Loucy (cell line): ENCODE data around the gene MTURN.

Experiments
- EZH2phosphoT487 ChIP-seq: fragments of 200-600 bp; IDR thresholded peaks from 2 replicates; pipeline ENCODE4 v1.6.1; 2018; ENCODE audit warnings: antibody characterized with exemption, mild to moderate bottlenecking, moderate library complexity, borderline replicate concordance
- TF ChIP-seq, protein P1 (sequence below): fragments of 200-600 bp; sonication (generic); conservative IDR thresholded peaks from 2 replicates; pipeline ENCODE4 v1.5.1; 2014; ENCODE audit warnings: mild to moderate bottlenecking, antibody characterized with exemption, low read length

DNA sequence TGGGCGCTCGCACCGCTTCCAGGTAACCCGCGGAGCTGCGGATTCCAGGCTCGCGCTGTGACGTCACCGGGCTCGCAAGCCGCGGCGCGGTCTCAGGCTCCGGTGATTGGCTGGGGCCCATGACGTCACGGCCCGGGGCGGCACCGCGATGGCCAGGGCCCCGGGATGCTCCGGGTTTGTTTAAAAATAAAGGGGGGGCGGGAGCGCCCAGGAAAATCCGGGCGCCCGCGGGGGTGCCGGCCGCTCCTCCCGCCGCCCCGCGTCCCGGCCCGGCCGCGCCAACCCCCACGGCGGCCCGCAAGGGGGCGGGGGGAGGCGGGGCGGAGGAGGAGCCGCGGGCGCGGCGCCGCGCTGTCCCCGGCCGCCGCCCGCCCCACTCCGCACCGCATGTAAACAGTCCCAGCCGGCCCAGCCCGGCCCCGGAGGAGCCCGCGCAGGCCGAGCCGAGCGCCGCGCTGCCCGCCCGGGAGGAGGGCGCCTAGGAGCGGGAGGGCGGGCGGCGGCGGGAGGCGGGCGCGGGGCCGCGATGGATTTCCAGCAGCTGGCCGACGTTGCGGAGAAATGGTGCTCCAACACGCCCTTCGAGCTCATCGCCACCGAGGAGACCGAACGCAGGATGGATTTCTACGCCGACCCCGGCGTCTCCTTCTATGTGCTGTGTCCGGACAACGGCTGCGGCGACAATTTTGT is at the start of gene MTURN:
- no peak for TF ChIP-seq EZH2phosphoT487
- TF ChIP-seq, protein P1, sequence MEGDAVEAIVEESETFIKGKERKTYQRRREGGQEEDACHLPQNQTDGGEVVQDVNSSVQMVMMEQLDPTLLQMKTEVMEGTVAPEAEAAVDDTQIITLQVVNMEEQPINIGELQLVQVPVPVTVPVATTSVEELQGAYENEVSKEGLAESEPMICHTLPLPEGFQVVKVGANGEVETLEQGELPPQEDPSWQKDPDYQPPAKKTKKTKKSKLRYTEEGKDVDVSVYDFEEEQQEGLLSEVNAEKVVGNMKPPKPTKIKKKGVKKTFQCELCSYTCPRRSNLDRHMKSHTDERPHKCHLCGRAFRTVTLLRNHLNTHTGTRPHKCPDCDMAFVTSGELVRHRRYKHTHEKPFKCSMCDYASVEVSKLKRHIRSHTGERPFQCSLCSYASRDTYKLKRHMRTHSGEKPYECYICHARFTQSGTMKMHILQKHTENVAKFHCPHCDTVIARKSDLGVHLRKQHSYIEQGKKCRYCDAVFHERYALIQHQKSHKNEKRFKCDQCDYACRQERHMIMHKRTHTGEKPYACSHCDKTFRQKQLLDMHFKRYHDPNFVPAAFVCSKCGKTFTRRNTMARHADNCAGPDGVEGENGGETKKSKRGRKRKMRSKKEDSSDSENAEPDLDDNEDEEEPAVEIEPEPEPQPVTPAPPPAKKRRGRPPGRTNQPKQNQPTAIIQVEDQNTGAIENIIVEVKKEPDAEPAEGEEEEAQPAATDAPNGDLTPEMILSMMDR: no peak
